HUES48 (cell line): ENCODE measurements around the gene TMEM179.

Experiments used
- H3K27ac ChIP-seq: one replicate; pipeline ENCODE4 v1.7.0; 2013; ENCODE audit warnings: low read depth, low read length, inconsistent platforms
- H3K27me3 ChIP-seq: 2 replicates; pipeline ENCODE4 v1.6.1; 2013; ENCODE audit warnings: mild to moderate bottlenecking, low read length; ENCODE audit not compliant: control insufficient read depth, insufficient read depth
- H3K36me3 ChIP-seq: 2 replicates; pipeline ENCODE4 v1.6.1; 2013; ENCODE audit warnings: low read length; ENCODE audit not compliant: control insufficient read depth, insufficient read depth
- H3K4me1 ChIP-seq: 2 replicates; pipeline ENCODE4 v1.6.1; 2013; ENCODE audit warnings: mild to moderate bottlenecking, low read length; ENCODE audit not compliant: control insufficient read depth, insufficient read depth
- H3K4me3 ChIP-seq: 2 replicates; pipeline ENCODE4 v1.5.1; 2013; ENCODE audit warnings: mild to moderate bottlenecking, low read depth, low read length
- H3K9ac ChIP-seq: 2 replicates; pipeline ENCODE4 v1.6.1; 2013; ENCODE audit warnings: mild to moderate bottlenecking, low read depth, low read length, moderate library complexity
- H3K9me3 ChIP-seq: 2 replicates; pipeline ENCODE4 v1.6.1; 2013; ENCODE audit warnings: low read length; ENCODE audit not compliant: control insufficient read depth, insufficient read depth

TMEM179 gene

GRCh38 chr14:104598039-104598909 lies 6.3 kb downstream of the TMEM179 start:
- H3K27me3 ChIP-seq: no peaks in the 10 kb centered on the region

DNA sequence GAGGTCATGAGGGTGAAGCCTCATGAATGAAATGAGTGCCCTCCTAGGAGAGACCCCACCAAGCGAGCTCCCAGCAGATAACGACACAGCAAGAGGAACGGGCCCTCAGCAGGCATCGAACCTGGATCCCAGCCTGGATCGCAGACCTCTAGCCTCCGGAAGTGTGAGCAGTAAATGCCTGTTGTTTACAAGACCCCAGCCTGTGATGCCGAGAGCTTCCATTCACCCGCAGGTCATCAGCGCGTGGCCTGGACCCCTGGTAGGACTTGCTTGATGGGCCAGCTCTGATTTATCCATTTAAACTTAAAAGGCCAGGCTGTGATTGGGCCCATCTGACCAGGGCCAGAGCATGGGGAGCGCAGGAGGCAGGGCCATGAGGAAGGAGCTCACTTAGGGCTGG lies 7.0 kb downstream of the TMEM179 start:
- no peak overlapping the region for H3K27ac ChIP-seq
- no peaks in the 10 kb centered on the region for H3K9me3 ChIP-seq
- no peaks in the 10 kb centered on the region for H3K4me1 ChIP-seq
- no peaks in the 10 kb centered on the region for H3K36me3 ChIP-seq
- H3K27me3 ChIP-seq: no peaks in the 10 kb centered on the region
- H3K4me3 ChIP-seq: no peak overlapping the region
- H3K9ac ChIP-seq: no peak overlapping the region

More at GRCh38 chr14:104598039-104598909, 6.3 kb downstream of the TMEM179 start:
- Histone ChIP-seq H3K9ac (no peak overlapping the region), H3K9me3 (no peaks in the 10 kb centered on the region), H3K27ac (no peak overlapping the region), H3K36me3 (no peaks in the 10 kb centered on the region), H3K4me3 (no peak overlapping the region), H3K4me1 (no peaks in the 10 kb centered on the region)

DNA sequence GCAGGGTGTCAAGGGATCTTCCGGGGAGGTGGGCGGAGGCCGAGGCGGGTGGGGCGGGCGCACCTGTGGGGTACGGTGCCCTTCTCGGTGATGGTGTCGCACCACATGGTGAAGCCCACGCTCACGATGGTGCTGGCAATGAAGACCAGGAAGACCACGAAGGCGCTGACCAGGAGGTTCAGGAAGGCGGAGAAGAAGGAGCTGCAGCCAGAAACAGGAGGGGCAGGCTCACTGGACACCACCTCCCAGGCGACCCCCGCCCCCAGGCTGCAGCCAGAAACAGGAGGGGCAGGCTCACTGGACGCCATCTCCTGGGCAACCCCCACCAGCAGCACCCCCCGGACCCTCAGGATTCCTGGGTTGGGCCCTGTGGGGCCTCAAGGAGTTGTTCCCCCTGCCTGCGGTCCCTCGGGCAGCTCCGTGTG lies 7.6 kb downstream of the TMEM179 start:
- H3K4me1 ChIP-seq: no peaks in the 10 kb centered on the region
- no peak overlapping the region for H3K4me3 ChIP-seq
- no peaks in the 10 kb centered on the region for H3K9me3 ChIP-seq
- no peaks in the 10 kb centered on the region for H3K27me3 ChIP-seq
- H3K9ac ChIP-seq: no peak overlapping the region
- H3K36me3 ChIP-seq: no peaks in the 10 kb centered on the region
- H3K27ac ChIP-seq: no peak overlapping the region

- H3K4me3 ChIP-seq: no peak overlapping the region
- no peaks in the 10 kb centered on the region for H3K9me3 ChIP-seq
- H3K27me3 ChIP-seq: no peaks in the 10 kb centered on the region
These were observed 8.1 kb downstream of the TMEM179 start for GRCh38 chr14:104596451-104596918.

DNA sequence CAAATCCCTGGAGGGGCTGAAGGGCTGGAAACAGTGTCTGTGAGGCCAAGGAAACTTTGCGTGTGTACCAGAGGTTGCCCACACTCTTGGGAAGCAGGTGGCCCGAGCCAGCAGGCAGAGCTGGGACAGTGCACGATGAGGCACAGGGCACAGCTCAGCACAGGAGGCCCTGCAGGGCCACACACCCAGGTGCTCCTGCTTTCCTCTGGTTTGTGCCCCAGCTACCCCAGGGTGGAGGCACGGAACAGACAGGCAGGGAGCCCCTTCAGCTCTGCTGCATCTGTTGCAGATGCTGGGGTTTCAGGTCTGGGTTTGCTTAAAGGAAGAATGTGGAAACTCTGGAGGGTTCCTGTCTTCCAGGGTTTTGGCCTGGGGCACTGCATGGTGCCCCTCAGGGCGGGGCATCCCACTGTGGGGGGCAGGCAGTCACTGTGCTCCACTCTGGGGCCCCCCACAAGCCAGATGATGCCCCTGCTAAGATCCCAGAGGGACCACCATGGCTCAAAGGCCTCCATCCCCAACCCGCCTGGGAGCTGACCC lies 8.6 kb downstream of the TMEM179 start:
- Histone ChIP-seq H3K4me1 (no peaks in the 10 kb centered on the region), H3K9ac (no peak overlapping the region), H3K27me3 (no peaks in the 10 kb centered on the region), H3K4me3 (no peak overlapping the region), H3K9me3 (no peaks in the 10 kb centered on the region), H3K27ac (no peak overlapping the region), H3K36me3 (no peaks in the 10 kb centered on the region)

More at GRCh38 chr14:104596451-104596918, 8.1 kb downstream of the TMEM179 start:
- Histone ChIP-seq H3K36me3 (no peaks in the 10 kb centered on the region), H3K9ac (no peak overlapping the region), H3K4me1 (no peaks in the 10 kb centered on the region), H3K27ac (no peak overlapping the region)

DNA sequence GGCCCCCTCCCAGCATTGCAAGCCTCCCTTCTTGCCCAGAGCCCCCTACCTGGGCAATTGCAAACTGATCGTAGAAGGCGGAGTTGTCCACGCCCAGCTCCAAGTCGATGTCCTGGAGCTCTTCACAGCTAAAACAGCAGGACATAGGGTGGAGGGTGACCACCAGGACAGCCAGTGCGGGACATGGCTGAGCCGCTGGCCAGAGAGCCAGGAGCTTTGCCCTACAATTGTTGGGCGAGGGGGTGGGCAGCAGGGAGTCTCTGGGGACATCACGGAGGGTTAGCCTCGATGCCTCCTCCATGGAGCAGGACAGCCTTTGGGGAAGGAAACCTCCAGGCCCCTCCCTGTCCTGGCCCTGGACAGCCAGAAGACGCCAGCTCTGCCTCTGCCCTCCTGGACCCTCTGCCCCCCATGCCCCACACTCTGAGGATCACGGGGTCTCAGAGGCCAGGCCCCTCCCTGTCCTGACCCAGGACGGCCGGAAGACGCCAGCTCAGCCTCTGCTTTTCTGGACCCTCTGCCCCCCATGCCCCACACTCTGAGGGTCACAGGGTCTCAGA lies 9.4 kb downstream of the TMEM179 start:
- Histone ChIP-seq H3K9me3 (no peaks in the 10 kb centered on the region), H3K9ac (no peak overlapping the region), H3K27ac (no peak overlapping the region), H3K36me3 (no peaks in the 10 kb centered on the region), H3K27me3 (no peaks in the 10 kb centered on the region), H3K4me1 (no peaks in the 10 kb centered on the region), H3K4me3 (no peak overlapping the region)

GRCh38 chr14:104594310-104595046 lies 10.1 kb downstream of the TMEM179 start:
- Histone ChIP-seq H3K36me3 (no peaks in the 10 kb centered on the region), H3K9ac (no peak overlapping the region), H3K27me3 (no peaks in the 10 kb centered on the region), H3K4me3 (no peak overlapping the region), H3K9me3 (no peaks in the 10 kb centered on the region), H3K27ac (no peak overlapping the region), H3K4me1 (no peaks in the 10 kb centered on the region)

DNA sequence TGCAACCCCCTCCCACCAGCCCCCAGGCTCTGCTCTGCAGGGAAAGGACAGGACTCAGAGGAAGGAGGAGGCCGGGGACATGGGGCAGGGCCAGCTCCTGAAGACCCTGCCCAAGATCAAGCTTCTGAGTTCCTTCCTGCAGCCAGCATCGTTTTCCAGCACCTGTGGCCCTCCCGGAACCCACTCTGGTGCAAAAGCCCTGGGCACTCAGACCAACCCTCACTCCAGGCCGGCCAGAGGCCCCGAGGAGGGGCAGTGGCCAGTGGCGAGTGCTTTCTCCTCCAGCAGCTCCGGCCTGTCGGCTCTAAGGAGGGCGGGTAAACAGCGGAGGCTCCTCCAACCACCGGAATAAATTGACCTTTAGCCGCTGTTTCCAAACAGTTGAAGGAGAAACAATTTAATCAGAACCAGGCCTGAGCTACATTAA lies 10.8 kb downstream of the TMEM179 start:
- H3K4me1 ChIP-seq: no peaks in the 10 kb centered on the region
- no peak overlapping the region for H3K4me3 ChIP-seq
- H3K27ac ChIP-seq: no peak overlapping the region
- H3K9ac ChIP-seq: no peak overlapping the region
- no peaks in the 10 kb centered on the region for H3K27me3 ChIP-seq
- H3K36me3 ChIP-seq: no peaks in the 10 kb centered on the region
- H3K9me3 ChIP-seq: no peaks in the 10 kb centered on the region

DNA sequence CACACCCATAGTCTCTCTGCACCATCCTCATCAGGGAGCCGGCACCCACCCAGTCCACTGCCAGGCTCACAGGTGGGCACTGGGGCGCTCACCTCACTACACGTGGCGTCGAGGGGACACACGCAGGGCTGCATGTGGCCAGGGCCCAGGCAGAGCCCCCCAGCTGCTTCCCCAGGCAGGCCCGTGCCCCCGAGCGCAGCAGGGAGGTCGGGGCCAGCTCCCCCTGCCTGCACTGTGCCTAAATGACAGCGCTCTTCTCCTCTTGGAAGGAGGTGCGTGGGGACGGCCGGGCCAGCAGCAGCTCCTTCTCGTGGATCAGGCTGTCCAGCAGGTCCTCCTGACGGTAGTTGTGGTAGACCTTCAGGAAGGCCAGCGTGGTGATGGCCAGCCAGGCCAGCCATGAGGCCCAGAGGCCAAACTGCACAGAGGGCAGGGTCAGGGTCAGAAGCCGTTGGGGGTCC lies 11.3 kb downstream of the TMEM179 start:
- Histone ChIP-seq H3K4me3 (no peak overlapping the region), H3K27me3 (no peaks in the 10 kb centered on the region), H3K4me1 (no peaks in the 10 kb centered on the region), H3K9me3 (no peaks in the 10 kb centered on the region), H3K27ac (no peak overlapping the region), H3K36me3 (no peaks in the 10 kb centered on the region), H3K9ac (no peak overlapping the region)

DNA sequence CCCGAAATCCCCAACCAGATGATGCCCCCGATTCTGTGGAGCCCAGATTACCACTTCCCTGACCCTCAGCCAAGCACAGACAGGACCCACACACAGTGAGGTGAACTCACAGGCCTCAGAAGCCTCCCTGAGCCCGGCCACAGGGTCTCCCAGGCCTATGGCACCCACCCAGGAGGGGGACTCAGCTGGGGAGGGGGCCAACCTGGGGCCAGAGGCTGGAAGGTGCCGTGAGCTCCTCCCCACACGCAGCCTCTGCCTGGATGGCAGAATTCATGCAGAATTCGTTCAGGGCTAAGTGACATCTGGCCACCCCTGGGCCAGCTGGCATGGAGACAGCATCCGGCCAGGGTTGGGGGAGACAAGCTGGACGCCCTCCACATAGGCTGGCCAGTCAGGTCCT lies 11.8 kb downstream of the TMEM179 start:
- H3K27me3 ChIP-seq: no peaks in the 10 kb centered on the region
- no peaks in the 10 kb centered on the region for H3K4me1 ChIP-seq
- H3K4me3 ChIP-seq: no peak overlapping the region
- no peak overlapping the region for H3K27ac ChIP-seq
- no peak overlapping the region for H3K9ac ChIP-seq
- no peaks in the 10 kb centered on the region for H3K9me3 ChIP-seq
- H3K36me3 ChIP-seq: no peaks in the 10 kb centered on the region
